HepG2 (cell line): ENCODE measurements around the gene MRPL28. TPM values are rescaled to one million over a fixed set of nuclear protein-coding genes. Genes with fewer than 3 reads are reported as not detected.

Source experiments
- CCAR2 ChIP-seq: fragments of 200-400 bp; formaldehyde crosslinking; optimal IDR thresholded peaks from 2 replicates; pipeline ENCODE3; 2018; ENCODE audit warnings: low read depth, mild to moderate bottlenecking, low read length, moderate library complexity
- DNMT3B ChIP-seq: conservative IDR thresholded peaks from 2 replicates; pipeline ENCODE4 v1.6.1; 2016; ENCODE audit warnings: missing biosample characterization, control low read depth
- FIP1L1 ChIP-seq: fragments of 200-400 bp; formaldehyde crosslinking; IDR thresholded peaks from 2 replicates; pipeline ENCODE4 v1.6.1; 2018; ENCODE audit warnings: low read depth, mild to moderate bottlenecking, low read length, moderate library complexity, borderline replicate concordance; ENCODE audit not compliant: insufficient read depth
- GATAD1 ChIP-seq: IDR thresholded peaks from 2 replicates; pipeline ENCODE4 v1.6.1; 2016; ENCODE audit warnings: missing genetic modification reagents, missing compliant biosample characterization
- HOXA3 ChIP-seq: sonication (generic); formaldehyde crosslinking; IDR thresholded peaks from 2 replicates; pipeline ENCODE4 v1.5.0; 2020; ENCODE audit warnings: missing genetic modification reagents
- MTERF4 ChIP-seq: sonication (generic); formaldehyde crosslinking; IDR thresholded peaks from 2 replicates; pipeline ENCODE4 v1.8.0; 2023; ENCODE audit warnings: mild to moderate bottlenecking, missing genetic modification reagents
- NFIC ChIP-seq: IDR thresholded peaks from 2 replicates; pipeline ENCODE4 v1.6.1; 2012; ENCODE audit warnings: mild to moderate bottlenecking, low read length, inconsistent platforms
- POLR2A ChIP-seq, 2 experiments: IDR thresholded peaks; 2 replicates each; pipeline ENCODE4 v1.6.1; 2011; ENCODE audit warnings: low read depth in 2 of 2, low read length in 2 of 2, mild to moderate bottlenecking in 1 of 2, moderate library complexity in 1 of 2; ENCODE audit not compliant: insufficient read depth in 1 of 2
- RFXAP ChIP-seq: sonication (generic); formaldehyde crosslinking; IDR thresholded peaks from 2 replicates; pipeline ENCODE4 v1.4.0; 2020; ENCODE audit warnings: missing genetic modification reagents, borderline replicate concordance
- SIX4 ChIP-seq: sonication (generic); formaldehyde crosslinking; IDR thresholded peaks from 2 replicates; pipeline ENCODE4 v1.4.0; 2020; ENCODE audit warnings: missing genetic modification reagents
- SRSF4 ChIP-seq: fragments of 200-400 bp; formaldehyde crosslinking; IDR thresholded peaks from one replicate; pipeline ENCODE4 v1.6.1; 2018; ENCODE audit warnings: mild to moderate bottlenecking, low read depth, low read length, moderate library complexity; ENCODE audit not compliant: poor library complexity, severe bottlenecking
- TEF ChIP-seq: sonication (generic); formaldehyde crosslinking; IDR thresholded peaks from 2 replicates; pipeline ENCODE4 v1.5.0; 2020; ENCODE audit warnings: missing genetic modification reagents
- TOPORS ChIP-seq: sonication (generic); formaldehyde crosslinking; IDR thresholded peaks from 2 replicates; pipeline ENCODE4 v1.8.0; 2023; ENCODE audit warnings: mild to moderate bottlenecking, missing genetic modification reagents
- ZBTB40 ChIP-seq, 2 experiments: fragments of 450-650 bp in 1 of 2; sonication (generic) in 1 of 2; formaldehyde crosslinking in 1 of 2; IDR thresholded peaks; 2 replicates each; pipeline versions ENCODE4 v1.6.1 to v1.8.0; 2016 to 2022; ENCODE audit warnings: antibody characterized with exemption in 1 of 2, mild to moderate bottlenecking in 1 of 2, missing genetic modification reagents in 1 of 2
- ZNF101 ChIP-seq: sonication (generic); formaldehyde crosslinking; IDR thresholded peaks from 2 replicates; pipeline ENCODE4 v1.4.0; 2020; ENCODE audit warnings: mild to moderate bottlenecking, low read depth, missing genetic modification reagents, borderline replicate concordance
- ZNF205 ChIP-seq: IDR thresholded peaks from 2 replicates; pipeline ENCODE4 v1.6.1; 2018; ENCODE audit warnings: missing biosample characterization, missing genetic modification reagents
- ZNF430 ChIP-seq: sonication (generic); formaldehyde crosslinking; IDR thresholded peaks from 2 replicates; pipeline ENCODE4 v1.9.0; 2021; ENCODE audit warnings: mild to moderate bottlenecking, missing genetic modification reagents
- ZNF546 ChIP-seq: sonication (generic); formaldehyde crosslinking; conservative IDR thresholded peaks from 2 replicates; pipeline ENCODE4 v1.8.1; 2023; ENCODE audit warnings: mild to moderate bottlenecking, missing genetic modification reagents
- polyA plus RNA-seq, 8 experiments: library from polyadenylated mRNA; depleted of rRNA in 3 of 8; stranded (reverse) in 7 of 8; unstranded in 1 of 8; fragments of >200 nt; fragmentation: Illumina TruSeq in 4 of 8; extraction: Trizol in 4 of 8; gene quantifications; 2 replicates each; pipeline versions ENCODE4 v1.2.1 to v1.2.3, GENCODE V29; 2011 to 2016; ENCODE audit warnings: low read depth in 4 of 8, missing spikeins in 1 of 8, mixed read lengths in 1 of 8; ENCODE audit not compliant: insufficient read depth in 1 of 8
- total RNA-seq, 5 experiments: library from RNA; depleted of rRNA; stranded (reverse); fragments of >200 nt; fragmentation: Illumina TruSeq; extraction: Trizol; gene quantifications; 2 replicates each; pipeline ENCODE4 v1.2.3, GENCODE V29; 2016; ENCODE audit warnings: low read depth in 1 of 5

The MRPL28 gene
- total and polyA plus RNA-seq, 2 of the 13 experiments (the other 11 are each of a cell fraction or from before 2014, with no cell fraction given): 114 to 135 TPM

GRCh38 chr16:405548-406506, 35.5 kb upstream of the MRPL28 start (continued):
- TF ChIP-seq FIP1L1 (no peak), ZNF546 (CRISPR knock-in tag) (no peak), NFIC (peak; percentile 39; the same call in 1 of the 2 replicates), MTERF4 (peak; percentile 18; the same call in 1 of the 2 replicates), SRSF4 (no peak), POLR2A (IDR thresholded peaks at IDR 0.05; ENCODE audit: insufficient read depth in 1 of 2, low read depth in 2 of 2, low read length in 2 of 2) (peak; percentile 63 to 64), RFXAP (CRISPR knock-in tag) (no peak; the same call in 1 of the 2 replicates), ZNF101 (CRISPR knock-in tag) (0 out of 2 replicates have a peak, but pooled peaks have one; percentile 51), TEF (CRISPR knock-in tag) (no peak; the same call in 1 of the 2 replicates), TOPORS (CRISPR knock-in tag) (no peak), DNMT3B (no peak), SIX4 (peak; percentile 69; the same call in 1 of the 2 replicates), CCAR2 (no peak), ZNF430 (CRISPR knock-in tag) (0 out of 2 replicates have a peak, but pooled peaks have one; percentile 59), GATAD1 (CRISPR knock-in tag) (peak; percentile 45; the same call in 1 of the 2 replicates), HOXA3 (peak; percentile 79; the same call in 1 of the 2 replicates), ZNF205 (CRISPR knock-in tag) (peak; percentile 67; the same call in 1 of the 2 replicates), ZBTB40 (IDR thresholded peaks at IDR 0.05) (no peak), ZBTB40 (CRISPR knock-in tag; IDR thresholded peaks at IDR 0.05) (no peak)
